Body of pancreas (tissue), 4 donors: ENCODE results near the gene RIMKLB.

Source experiments
- POLR2A ChIP-seq, 3 donors: fragments of 450-650 bp; IDR thresholded peaks; one replicate each; pipeline ENCODE4 v1.6.1; 2016; ENCODE audit warnings: antibody characterized with exemption in 3 of 3, mild to moderate bottlenecking in 2 of 3
- TF ChIP-seq, protein P1 (sequence below), 7 experiments: fragments of 450-650 bp in 4 of 7; fragments of 200-600 bp in 3 of 7; sonication (generic) in 3 of 7; IDR thresholded peaks; one replicate each; pipeline ENCODE4 v1.5.1; 2016 to 2019; ENCODE audit warnings: antibody characterized with exemption in 7 of 7

DNA sequence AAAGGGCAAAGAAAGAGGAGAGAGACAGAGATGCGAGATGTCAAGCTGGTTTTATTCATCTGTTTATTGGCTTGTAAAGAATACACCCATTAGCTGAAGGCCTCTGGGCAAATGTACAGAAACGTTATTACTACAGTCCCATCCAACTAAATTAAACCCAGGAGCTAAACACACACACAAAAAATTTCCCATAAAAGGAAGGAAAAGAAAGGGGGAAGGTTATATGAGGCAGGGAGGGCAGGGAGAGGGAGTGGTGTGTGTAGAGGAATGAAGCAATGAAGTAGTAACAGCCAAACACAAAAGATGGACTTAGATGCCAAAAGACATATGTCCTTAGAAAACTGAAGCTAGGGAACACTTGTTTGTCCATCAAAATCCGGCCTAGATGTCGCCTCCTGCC, 32.0 kb upstream of the RIMKLB start:
- TF ChIP-seq, protein P1, sequence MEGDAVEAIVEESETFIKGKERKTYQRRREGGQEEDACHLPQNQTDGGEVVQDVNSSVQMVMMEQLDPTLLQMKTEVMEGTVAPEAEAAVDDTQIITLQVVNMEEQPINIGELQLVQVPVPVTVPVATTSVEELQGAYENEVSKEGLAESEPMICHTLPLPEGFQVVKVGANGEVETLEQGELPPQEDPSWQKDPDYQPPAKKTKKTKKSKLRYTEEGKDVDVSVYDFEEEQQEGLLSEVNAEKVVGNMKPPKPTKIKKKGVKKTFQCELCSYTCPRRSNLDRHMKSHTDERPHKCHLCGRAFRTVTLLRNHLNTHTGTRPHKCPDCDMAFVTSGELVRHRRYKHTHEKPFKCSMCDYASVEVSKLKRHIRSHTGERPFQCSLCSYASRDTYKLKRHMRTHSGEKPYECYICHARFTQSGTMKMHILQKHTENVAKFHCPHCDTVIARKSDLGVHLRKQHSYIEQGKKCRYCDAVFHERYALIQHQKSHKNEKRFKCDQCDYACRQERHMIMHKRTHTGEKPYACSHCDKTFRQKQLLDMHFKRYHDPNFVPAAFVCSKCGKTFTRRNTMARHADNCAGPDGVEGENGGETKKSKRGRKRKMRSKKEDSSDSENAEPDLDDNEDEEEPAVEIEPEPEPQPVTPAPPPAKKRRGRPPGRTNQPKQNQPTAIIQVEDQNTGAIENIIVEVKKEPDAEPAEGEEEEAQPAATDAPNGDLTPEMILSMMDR (IDR thresholded peaks at IDR 0.05): no peak
- no peak for TF ChIP-seq POLR2A (IDR thresholded peaks at IDR 0.05)
